Dendritic cell treated with granulocyte-macrophage colony-stimulating factor and Interleukin-4, amounts not matched to agents 40 ng/mL and 50 ng/mL, for 4 days (primary cell): ENCODE data around the gene PFAS.
"Not testable (repeated sequence)": the region's sequence is repeated elsewhere in the genome, so short reads cannot be mapped to it uniquely, and the experiment has no call there.

ENCODE experiments used
- H3K27ac Mint-ChIP-seq: one replicate; pipeline ENCODE4 v1.8.0; 2022; ENCODE audit warnings: mild to moderate bottlenecking, mixed read lengths
- H3K27me3 Mint-ChIP-seq: one replicate; pipeline ENCODE4 v1.8.0; 2022; ENCODE audit warnings: mild to moderate bottlenecking, mixed read lengths
- H3K36me3 Mint-ChIP-seq: one replicate; pipeline ENCODE4 v1.8.0; 2022; ENCODE audit warnings: low read depth, mixed read lengths
- H3K4me1 Mint-ChIP-seq: one replicate; pipeline ENCODE4 v1.8.0; 2022; ENCODE audit warnings: low read depth, mixed read lengths
- H3K4me3 Mint-ChIP-seq: one replicate; pipeline ENCODE4 v1.8.0; 2022; ENCODE audit warnings: mild to moderate bottlenecking, moderate library complexity, mixed read lengths
- H3K9me3 Mint-ChIP-seq: one replicate; pipeline ENCODE4 v1.8.0; 2022; ENCODE audit warnings: mixed read lengths
- intact Hi-C: fragments of 100-400 bp; cut with micrococcal nuclease; formaldehyde crosslinking; loops from one replicate; pipeline ENCODE4 v1.15.0; 2022

PFAS gene

GRCh38 chr17:8249621-8250500 lies 772 bp downstream of the PFAS start:
- no peaks in the 10 kb centered on the region for H3K27me3 Mint-ChIP-seq
- H3K4me1 Mint-ChIP-seq, result peaks cover 31% of the 10 kb centered on the region
- H3K4me3 Mint-ChIP-seq, result peak overlapping the region; percentile 82
- intact Hi-C loops, result loop anchor here (2.0 to 5.0 kb wide), 2 partner anchors 39 to 127 kb away; partner anchors contain the start of genes KRABD2 and RANGRF
- H3K9me3 Mint-ChIP-seq, result no peaks in the 10 kb centered on the region
- H3K27ac Mint-ChIP-seq, result peak overlapping the region; percentile 99
- peaks cover 34% of the 10 kb centered on the region for H3K36me3 Mint-ChIP-seq

GRCh38 chr17:8251411-8251810 lies 2.3 kb downstream of the PFAS start:
- H3K4me3 Mint-ChIP-seq, H3K27ac Mint-ChIP-seq, intact Hi-C loops, H3K9me3 Mint-ChIP-seq, H3K27me3 Mint-ChIP-seq: not testable (repeated sequence)
- Mint-ChIP-seq H3K36me3 (peaks cover 39% of the 10 kb centered on the region), H3K4me1 (peaks cover 17% of the 10 kb centered on the region)

GRCh38 chr17:8253801-8254200 lies 4.7 kb downstream of the PFAS start:
- Mint-ChIP-seq H3K27ac (no peak overlapping the region), H3K36me3 (peaks cover 53% of the 10 kb centered on the region), H3K4me3 (no peak overlapping the region), H3K27me3 (no peaks in the 10 kb centered on the region), H3K9me3 (no peaks in the 10 kb centered on the region), H3K4me1 (peaks cover 15% of the 10 kb centered on the region)
- intact Hi-C loops, result no loop called here

- H3K27ac Mint-ChIP-seq, result no peak overlapping the region
- H3K9me3 Mint-ChIP-seq, result no peaks in the 10 kb centered on the region
- H3K27me3 Mint-ChIP-seq, result no peaks in the 10 kb centered on the region
- no peak overlapping the region for H3K4me3 Mint-ChIP-seq
- intact Hi-C loops, result no loop called here
- H3K4me1 Mint-ChIP-seq, result peaks cover 9% of the 10 kb centered on the region
- H3K36me3 Mint-ChIP-seq, result peaks cover 54% of the 10 kb centered on the region
Measured at GRCh38 chr17:8254881-8255280, 5.8 kb downstream of the PFAS start.

- H3K27ac Mint-ChIP-seq, result no peak overlapping the region
- H3K9me3 Mint-ChIP-seq, result no peaks in the 10 kb centered on the region
- H3K4me1 Mint-ChIP-seq, result peaks cover 3% of the 10 kb centered on the region
- no peaks in the 10 kb centered on the region for H3K27me3 Mint-ChIP-seq
- intact Hi-C loops, result no loop called here
- H3K4me3 Mint-ChIP-seq, result no peak overlapping the region
- peaks cover 57% of the 10 kb centered on the region for H3K36me3 Mint-ChIP-seq
Measured at GRCh38 chr17:8255499-8255898, 6.4 kb downstream of the PFAS start.

- Mint-ChIP-seq H3K27ac (no peak overlapping the region), H3K4me1 (no peaks in the 10 kb centered on the region), H3K9me3 (no peaks in the 10 kb centered on the region), H3K4me3 (no peak overlapping the region), H3K36me3 (peaks cover 64% of the 10 kb centered on the region), H3K27me3 (no peaks in the 10 kb centered on the region)
- intact Hi-C loops, result no loop called here
Measured at GRCh38 chr17:8256291-8256690, 7.2 kb downstream of the PFAS start.

- Mint-ChIP-seq H3K4me1 (no peaks in the 10 kb centered on the region), H3K27me3 (no peaks in the 10 kb centered on the region), H3K36me3 (peaks cover 68% of the 10 kb centered on the region), H3K4me3 (no peak overlapping the region), H3K27ac (no peak overlapping the region), H3K9me3 (no peaks in the 10 kb centered on the region)
- intact Hi-C loops, result no loop called here
Measured at GRCh38 chr17:8256691-8257090, 7.6 kb downstream of the PFAS start.

- Mint-ChIP-seq H3K9me3 (no peaks in the 10 kb centered on the region), H3K36me3 (peaks cover 76% of the 10 kb centered on the region)
- intact Hi-C loops, result no loop called here
Measured at GRCh38 chr17:8257801-8258200, 8.7 kb downstream of the PFAS start.

GRCh38 chr17:8264320-8264719 lies 15.2 kb downstream of the PFAS start:
- Mint-ChIP-seq H3K27me3 (no peaks in the 10 kb centered on the region), H3K9me3 (no peaks in the 10 kb centered on the region), H3K27ac (no peak overlapping the region), H3K36me3 (peaks cover 82% of the 10 kb centered on the region), H3K4me1 (peaks cover 12% of the 10 kb centered on the region), H3K4me3 (no peak overlapping the region)
- intact Hi-C loops, result no loop called here

More at GRCh38 chr17:8257801-8258200, 8.7 kb downstream of the PFAS start:
- Mint-ChIP-seq H3K4me1 (no peaks in the 10 kb centered on the region), H3K4me3 (no peak overlapping the region), H3K27me3 (no peaks in the 10 kb centered on the region), H3K27ac (no peak overlapping the region)

- Mint-ChIP-seq H3K36me3 (peaks cover 84% of the 10 kb centered on the region), H3K27ac (no peak overlapping the region)
- intact Hi-C loops, result no loop called here
Measured at GRCh38 chr17:8264836-8265542, 15.9 kb downstream of the PFAS start.

GRCh38 chr17:8266648-8267479 lies 17.8 kb downstream of the PFAS start:
- Mint-ChIP-seq H3K4me1 (peaks cover 19% of the 10 kb centered on the region), H3K27ac (peak overlapping the region; percentile 43), H3K4me3 (no peak overlapping the region), H3K9me3 (no peaks in the 10 kb centered on the region), H3K27me3 (no peaks in the 10 kb centered on the region), H3K36me3 (peaks cover 76% of the 10 kb centered on the region)
- intact Hi-C loops, result no loop called here

More at GRCh38 chr17:8264836-8265542, 15.9 kb downstream of the PFAS start:
- H3K9me3 Mint-ChIP-seq, result no peaks in the 10 kb centered on the region
- H3K4me1 Mint-ChIP-seq, result peaks cover 15% of the 10 kb centered on the region
- no peaks in the 10 kb centered on the region for H3K27me3 Mint-ChIP-seq
- no peak overlapping the region for H3K4me3 Mint-ChIP-seq

- Mint-ChIP-seq H3K36me3 (peaks cover 72% of the 10 kb centered on the region), H3K9me3 (no peaks in the 10 kb centered on the region), H3K4me1 (peaks cover 19% of the 10 kb centered on the region), H3K4me3 (no peak overlapping the region), H3K27ac (no peak overlapping the region), H3K27me3 (no peaks in the 10 kb centered on the region)
- intact Hi-C loops, result no loop called here
Measured at GRCh38 chr17:8267480-8268147, 18.5 kb downstream of the PFAS start.

- peak overlapping the region; percentile 7 for H3K4me3 Mint-ChIP-seq
- no peaks in the 10 kb centered on the region for H3K27me3 Mint-ChIP-seq
- intact Hi-C loops, result no loop called here
- peak overlapping the region; percentile 68 for H3K27ac Mint-ChIP-seq
- H3K36me3 Mint-ChIP-seq, result peaks cover 61% of the 10 kb centered on the region
- H3K4me1 Mint-ChIP-seq, result peaks cover 19% of the 10 kb centered on the region
- no peaks in the 10 kb centered on the region for H3K9me3 Mint-ChIP-seq
Measured at GRCh38 chr17:8268550-8269298, 19.6 kb downstream of the PFAS start.
